GM21381 (cell line): ENCODE measurements around the gene NPVF.

ENCODE experiments used
- ATAC-seq: cut with Tn5 transposase; IDR thresholded peaks from one replicate; pipeline ENCODE4 v1.9.1; 2021; ENCODE audit warnings: mild to moderate bottlenecking, moderate library complexity; ENCODE audit not compliant: unreplicated experiment

Gene NPVF

GRCh38 chr7:25228386-25228785 lies at the start of gene NPVF:
NPVF (minus strand) TSS chr7:25228486; CDS start chr7:25228439, 47 bp downstream.
- no peak for ATAC-seq

- ATAC-seq: no peak
Observed at GRCh38 chr7:25272265-25272664, 44.0 kb upstream of the NPVF start.

GRCh38 chr7:25263337-25263736 lies 35.1 kb upstream of the NPVF start:
- ATAC-seq: no peak

GRCh38 chr7:25262586-25262985 lies 34.3 kb upstream of the NPVF start:
- no peak for ATAC-seq

- no peak for ATAC-seq
Observed at GRCh38 chr7:25261545-25262140, 33.4 kb upstream of the NPVF start.

- ATAC-seq: peak; percentile 69
Observed at GRCh38 chr7:25260862-25261494, 32.7 kb upstream of the NPVF start.

GRCh38 chr7:25259487-25260243 lies 31.4 kb upstream of the NPVF start:
- peak; percentile 75 for ATAC-seq

- ATAC-seq: no peak
Observed at GRCh38 chr7:25256333-25256819, 28.1 kb upstream of the NPVF start.

- ATAC-seq: no peak
Observed at GRCh38 chr7:25255611-25256332, 27.5 kb upstream of the NPVF start.

GRCh38 chr7:25254604-25255003 lies 26.3 kb upstream of the NPVF start:
- no peak for ATAC-seq

- no peak for ATAC-seq
Observed at GRCh38 chr7:25253714-25254113, 25.4 kb upstream of the NPVF start.

- ATAC-seq: no peak
Observed at GRCh38 chr7:25250386-25250785, 22.1 kb upstream of the NPVF start.

GRCh38 chr7:25249772-25250171 lies 21.5 kb upstream of the NPVF start:
- no peak for ATAC-seq

- no peak for ATAC-seq
Observed at GRCh38 chr7:25246306-25246705, 18.0 kb upstream of the NPVF start.

GRCh38 chr7:25244254-25245033 lies 16.2 kb upstream of the NPVF start:
- no peak for ATAC-seq

- ATAC-seq: no peak
Observed at GRCh38 chr7:25242678-25243077, 14.4 kb upstream of the NPVF start.

- ATAC-seq: no peak
Observed at GRCh38 chr7:25240896-25241295, 12.6 kb upstream of the NPVF start.

GRCh38 chr7:25240340-25240739 lies 12.1 kb upstream of the NPVF start:
- no peak for ATAC-seq

GRCh38 chr7:25239888-25240287 lies 11.6 kb upstream of the NPVF start:
- ATAC-seq: no peak

GRCh38 chr7:25238066-25238725 lies 9.9 kb upstream of the NPVF start:
- no peak for ATAC-seq
